ENCODE measurements around the gene KRTCAP2. TPM values are rescaled to one million over a fixed set of nuclear protein-coding genes. Genes with fewer than 3 reads are reported as not detected.
A peak's percentile ranks its signal among the peaks of the same experiment; 100 is the strongest.

The KRTCAP2 gene
- total RNA-seq, 1 donor from 2014 or later = 173 TPM

DNA sequence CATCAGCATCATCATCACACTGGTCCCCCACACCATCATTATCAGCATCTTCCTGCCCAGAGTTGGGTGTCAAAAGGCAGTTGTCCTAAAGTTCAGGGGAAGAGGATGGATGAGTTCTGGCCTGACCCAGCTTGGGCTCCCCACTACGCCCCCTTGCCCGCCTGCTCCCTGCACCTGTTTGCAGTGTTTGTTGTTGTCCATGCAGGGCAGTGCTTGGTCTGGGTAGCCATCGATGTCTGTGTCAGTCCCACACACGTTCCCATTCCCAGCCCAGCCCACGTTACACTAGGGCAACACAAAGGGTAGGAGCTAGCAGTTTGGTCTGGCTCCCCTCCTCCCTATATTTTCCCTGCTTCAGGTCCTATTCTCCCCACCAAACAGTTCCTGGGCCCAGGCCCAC lies 27.8 kb upstream of the KRTCAP2 start:
- H3K27me3 Mint-ChIP-seq = no peaks in the 10 kb centered on the region
- TF ChIP-seq, protein P1, sequence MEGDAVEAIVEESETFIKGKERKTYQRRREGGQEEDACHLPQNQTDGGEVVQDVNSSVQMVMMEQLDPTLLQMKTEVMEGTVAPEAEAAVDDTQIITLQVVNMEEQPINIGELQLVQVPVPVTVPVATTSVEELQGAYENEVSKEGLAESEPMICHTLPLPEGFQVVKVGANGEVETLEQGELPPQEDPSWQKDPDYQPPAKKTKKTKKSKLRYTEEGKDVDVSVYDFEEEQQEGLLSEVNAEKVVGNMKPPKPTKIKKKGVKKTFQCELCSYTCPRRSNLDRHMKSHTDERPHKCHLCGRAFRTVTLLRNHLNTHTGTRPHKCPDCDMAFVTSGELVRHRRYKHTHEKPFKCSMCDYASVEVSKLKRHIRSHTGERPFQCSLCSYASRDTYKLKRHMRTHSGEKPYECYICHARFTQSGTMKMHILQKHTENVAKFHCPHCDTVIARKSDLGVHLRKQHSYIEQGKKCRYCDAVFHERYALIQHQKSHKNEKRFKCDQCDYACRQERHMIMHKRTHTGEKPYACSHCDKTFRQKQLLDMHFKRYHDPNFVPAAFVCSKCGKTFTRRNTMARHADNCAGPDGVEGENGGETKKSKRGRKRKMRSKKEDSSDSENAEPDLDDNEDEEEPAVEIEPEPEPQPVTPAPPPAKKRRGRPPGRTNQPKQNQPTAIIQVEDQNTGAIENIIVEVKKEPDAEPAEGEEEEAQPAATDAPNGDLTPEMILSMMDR (conservative IDR thresholded peaks at IDR 0.05) = no peak
- no peak for DNase-seq (ENCODE audit: extremely low spot score, unreplicated experiment)
- H3K36me3 Mint-ChIP-seq = peaks cover 13% of the 10 kb centered on the region
- H3K9me3 Mint-ChIP-seq = no peaks in the 10 kb centered on the region
- peaks cover 7% of the 10 kb centered on the region for H3K4me1 Mint-ChIP-seq (ENCODE audit: unreplicated experiment)
- no peak overlapping the region for H3K27ac Mint-ChIP-seq
- no peak overlapping the region for H3K4me3 Mint-ChIP-seq

DNA sequence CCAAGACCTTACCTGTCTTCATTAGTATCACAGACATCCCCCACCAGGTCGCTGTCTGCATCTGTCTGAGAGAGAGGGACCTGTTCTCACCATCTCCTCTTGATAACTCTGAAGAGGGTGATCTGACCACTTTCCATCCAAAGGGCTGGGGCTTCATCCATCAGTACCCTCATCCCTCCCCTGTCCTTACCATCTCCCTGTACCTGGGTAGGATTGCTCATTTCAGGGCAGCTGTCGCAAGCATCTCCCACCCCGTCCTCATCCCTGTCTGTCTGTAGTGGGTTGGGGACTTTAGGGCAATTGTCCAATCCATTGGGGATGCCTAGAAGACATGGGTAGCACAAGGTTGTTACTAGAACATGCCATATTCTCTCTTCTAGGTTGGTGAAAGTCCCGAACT lies 26.7 kb upstream of the KRTCAP2 start:
- Mint-ChIP-seq H3K4me1 (ENCODE audit: unreplicated experiment) (peaks cover 15% of the 10 kb centered on the region), H3K36me3 (peaks cover 13% of the 10 kb centered on the region)

DNA sequence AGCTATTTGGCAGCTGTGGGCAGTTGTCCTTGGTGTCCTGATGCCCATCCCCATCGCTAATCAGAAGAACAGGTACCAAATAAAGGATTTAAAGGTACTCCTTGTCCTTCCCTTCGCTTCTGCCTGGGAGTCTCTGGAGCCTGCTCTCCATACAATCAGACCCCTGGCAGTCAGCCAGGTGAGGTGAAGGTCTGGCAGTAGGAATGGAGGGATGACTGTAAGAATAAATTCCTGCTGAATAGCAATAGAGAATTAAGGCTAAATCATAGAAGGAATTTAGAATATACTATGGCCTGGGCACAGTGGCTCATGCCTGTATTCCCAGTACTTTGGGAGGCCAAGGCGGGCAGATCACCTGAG lies 25.4 kb upstream of the KRTCAP2 start:
- no peak overlapping the region for H3K27ac Mint-ChIP-seq
- H3K27me3 Mint-ChIP-seq = no peaks in the 10 kb centered on the region

More for the DNA sequence above, 26.7 kb upstream of the KRTCAP2 start:
- H3K27me3 Mint-ChIP-seq = no peaks in the 10 kb centered on the region
- H3K4me3 Mint-ChIP-seq = no peak overlapping the region
- no peak for DNase-seq (ENCODE audit: extremely low spot score, unreplicated experiment)
- no peak overlapping the region for H3K27ac Mint-ChIP-seq
- TF ChIP-seq, protein P1 (conservative IDR thresholded peaks at IDR 0.05) = no peak
- H3K9me3 Mint-ChIP-seq = no peaks in the 10 kb centered on the region

DNA sequence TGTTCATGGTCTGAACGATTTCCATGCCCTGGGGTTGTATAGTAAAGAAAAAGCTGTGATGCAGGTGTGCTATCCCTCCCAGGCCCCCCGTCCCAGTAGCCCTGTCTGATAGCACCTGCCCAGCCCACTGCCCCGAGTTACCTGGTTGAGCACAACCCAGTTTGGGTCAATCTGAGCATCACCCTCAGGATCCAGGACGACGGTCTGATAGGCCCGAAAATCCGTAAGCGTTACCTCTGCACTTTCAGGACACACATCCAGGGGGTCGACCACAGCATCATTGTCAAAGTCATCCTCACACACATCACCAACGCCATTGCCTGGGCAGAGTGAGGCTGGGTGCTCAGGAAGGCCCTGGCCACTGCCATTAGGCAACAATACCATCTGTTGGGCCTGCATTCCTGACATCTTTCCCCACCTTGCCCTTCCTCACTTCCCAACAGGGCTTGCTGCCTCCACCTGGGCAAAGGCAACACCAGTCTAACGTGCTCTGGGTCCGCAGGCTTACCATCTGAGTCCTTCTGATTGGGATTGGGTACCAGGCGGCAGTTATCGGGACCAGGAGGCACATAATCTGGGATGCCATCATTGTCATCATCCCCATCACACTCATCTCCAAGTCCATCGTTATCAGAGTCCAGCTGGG lies 24.9 kb upstream of the KRTCAP2 start:
- Mint-ChIP-seq H3K36me3 (peaks cover 13% of the 10 kb centered on the region), H3K9me3 (no peaks in the 10 kb centered on the region), H3K4me1 (ENCODE audit: unreplicated experiment) (peaks cover 28% of the 10 kb centered on the region), H3K27me3 (no peaks in the 10 kb centered on the region), H3K4me3 (peak overlapping the region; percentile 50), H3K27ac (no peak overlapping the region)
- TF ChIP-seq, protein P1 (conservative IDR thresholded peaks at IDR 0.05) = no peak
- no peak for DNase-seq (ENCODE audit: extremely low spot score, unreplicated experiment)

More for the DNA sequence above, 25.4 kb upstream of the KRTCAP2 start:
- Mint-ChIP-seq H3K4me3 (no peak overlapping the region), H3K4me1 (ENCODE audit: unreplicated experiment) (peaks cover 24% of the 10 kb centered on the region), H3K36me3 (peaks cover 13% of the 10 kb centered on the region), H3K9me3 (no peaks in the 10 kb centered on the region)
- DNase-seq (ENCODE audit: extremely low spot score, unreplicated experiment) = no peak
- TF ChIP-seq, protein P1 (conservative IDR thresholded peaks at IDR 0.05) = no peak

DNA sequence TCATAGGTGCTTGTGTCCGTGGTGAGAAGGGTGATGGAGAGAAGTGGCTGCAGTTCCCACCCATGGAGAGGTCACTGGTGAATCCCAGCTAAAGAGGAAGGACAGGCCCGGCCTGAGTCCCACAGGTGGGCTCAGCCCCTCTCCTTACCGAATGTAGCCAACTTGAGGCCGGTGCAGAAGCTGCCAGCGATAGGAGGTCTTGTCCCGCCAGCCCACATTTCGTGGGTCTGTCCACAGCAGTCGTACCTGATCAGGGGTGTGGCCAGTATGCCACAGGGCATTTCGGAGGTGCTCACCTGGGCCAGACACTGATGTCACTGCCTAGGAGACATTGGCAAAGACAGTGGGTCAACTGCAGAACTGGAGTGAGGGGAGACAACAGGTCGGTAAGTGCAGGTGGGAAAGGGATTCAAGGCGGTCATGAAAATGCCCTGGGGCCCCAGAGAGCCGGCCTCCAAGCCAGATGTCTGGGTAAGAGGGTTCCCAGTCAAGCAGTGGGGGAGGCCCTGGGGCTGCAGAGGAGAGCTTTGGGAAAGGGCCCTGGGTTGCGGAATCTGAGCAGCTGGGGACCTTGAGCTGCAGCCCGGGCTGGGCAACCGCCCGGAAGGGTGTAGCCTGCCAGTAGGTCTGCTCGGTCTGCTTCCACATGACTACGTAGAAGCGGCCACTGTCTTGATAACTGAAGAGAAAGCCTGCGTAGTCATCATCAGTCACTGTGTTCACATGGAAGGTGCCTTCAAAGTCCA lies 24.0 kb upstream of the KRTCAP2 start:
- H3K4me3 Mint-ChIP-seq = peak overlapping the region; percentile 92
- H3K9me3 Mint-ChIP-seq = no peaks in the 10 kb centered on the region
- no peak for DNase-seq (ENCODE audit: extremely low spot score, unreplicated experiment)
- H3K36me3 Mint-ChIP-seq = peaks cover 13% of the 10 kb centered on the region
- no peaks in the 10 kb centered on the region for H3K27me3 Mint-ChIP-seq
- H3K27ac Mint-ChIP-seq = peak overlapping the region; percentile 76
- peaks cover 33% of the 10 kb centered on the region for H3K4me1 Mint-ChIP-seq (ENCODE audit: unreplicated experiment)
- TF ChIP-seq, protein P1 (conservative IDR thresholded peaks at IDR 0.05) = no peak
